Globus pallidus (tissue), 1 donor: ENCODE data around the gene NOS2.
"Not testable (repeated sequence)": the region's sequence is repeated elsewhere in the genome, so short reads cannot be mapped to it uniquely, and the experiment has no call there.

Experiments
- DNase-seq: peaks from one replicate; pipeline ENCODE4 v3.0.0-alpha.2; 2015; ENCODE audit warnings: low spot score

NOS2 gene

DNA sequence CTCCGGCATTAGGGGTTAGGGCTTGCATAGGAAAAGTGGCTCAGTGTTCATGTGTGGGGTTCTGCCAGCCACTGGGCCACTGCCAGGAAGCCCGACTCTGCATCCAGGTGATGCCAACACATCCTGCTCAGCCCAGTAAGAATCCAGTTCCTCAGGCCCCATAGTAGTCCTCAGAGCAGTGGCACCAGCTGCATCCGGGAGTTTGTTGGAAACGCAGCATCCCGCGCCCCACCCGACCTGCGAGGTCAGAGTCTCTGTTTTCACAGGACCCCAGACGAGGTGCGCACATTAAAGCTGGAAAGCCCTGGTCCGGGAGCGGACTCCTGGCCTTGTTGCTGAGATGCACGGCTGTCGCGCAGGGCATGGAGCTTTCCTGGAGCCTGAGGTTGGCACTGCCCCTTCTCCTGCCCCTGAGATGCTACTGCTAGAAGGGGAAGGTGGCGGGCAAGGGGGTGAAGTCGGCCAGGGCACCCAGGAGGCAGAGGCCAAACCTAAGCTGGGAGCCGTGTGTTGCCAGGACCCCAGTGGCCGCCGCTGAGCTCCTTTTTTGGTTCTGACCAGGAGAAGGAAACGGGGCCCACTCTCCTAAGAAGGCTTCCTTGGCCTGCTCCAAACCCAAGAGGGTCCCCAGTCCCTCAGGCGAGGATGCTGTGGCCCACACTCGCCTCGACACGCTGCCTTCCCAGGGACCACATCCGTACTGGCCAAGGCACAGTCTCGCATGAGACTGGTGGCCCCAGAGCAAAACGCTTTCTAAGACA is 44.4 kb downstream of the NOS2 start:
- no peak for DNase-seq

DNA sequence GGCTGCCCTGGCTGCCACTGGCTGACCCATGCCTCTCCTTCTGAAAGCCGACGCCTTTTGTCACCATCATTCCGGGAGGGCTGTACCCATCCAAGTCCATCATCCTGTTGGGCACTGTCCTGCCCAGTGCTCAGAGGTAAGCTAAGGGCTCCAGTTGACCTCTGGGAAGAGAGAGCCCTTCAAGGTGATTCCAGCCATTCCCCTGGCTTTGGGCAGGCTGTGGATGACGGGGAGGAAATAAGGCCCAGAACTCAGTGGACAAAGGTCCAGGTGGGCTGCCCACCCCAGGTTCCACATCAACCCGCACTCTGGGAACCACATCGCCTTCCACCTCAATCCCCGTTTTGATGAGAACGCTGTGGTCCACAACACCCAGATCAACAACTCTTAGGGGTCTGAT is 45.8 kb downstream of the NOS2 start:
- DNase-seq: no peak

DNA sequence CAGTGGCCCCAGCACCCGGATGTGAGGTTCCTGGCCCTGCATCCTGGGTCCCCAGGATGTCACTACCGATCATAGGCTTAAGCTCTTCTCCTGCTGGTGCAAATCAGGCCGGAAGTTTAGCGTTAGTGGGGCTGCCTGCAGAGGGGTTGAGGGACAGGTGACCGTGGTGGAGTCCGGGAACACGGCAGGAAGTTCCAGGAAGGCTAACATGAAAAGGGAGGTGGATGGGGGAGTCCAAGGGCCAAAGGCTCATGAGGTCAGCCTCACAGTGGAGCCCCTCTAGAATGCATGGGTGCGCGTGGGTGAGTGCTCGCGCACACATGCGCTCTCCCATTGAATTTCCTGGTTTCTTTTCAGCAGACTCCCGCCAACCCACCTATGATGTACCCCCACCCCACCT is 46.6 kb downstream of the NOS2 start:
- DNase-seq: not testable (repeated sequence)

DNA sequence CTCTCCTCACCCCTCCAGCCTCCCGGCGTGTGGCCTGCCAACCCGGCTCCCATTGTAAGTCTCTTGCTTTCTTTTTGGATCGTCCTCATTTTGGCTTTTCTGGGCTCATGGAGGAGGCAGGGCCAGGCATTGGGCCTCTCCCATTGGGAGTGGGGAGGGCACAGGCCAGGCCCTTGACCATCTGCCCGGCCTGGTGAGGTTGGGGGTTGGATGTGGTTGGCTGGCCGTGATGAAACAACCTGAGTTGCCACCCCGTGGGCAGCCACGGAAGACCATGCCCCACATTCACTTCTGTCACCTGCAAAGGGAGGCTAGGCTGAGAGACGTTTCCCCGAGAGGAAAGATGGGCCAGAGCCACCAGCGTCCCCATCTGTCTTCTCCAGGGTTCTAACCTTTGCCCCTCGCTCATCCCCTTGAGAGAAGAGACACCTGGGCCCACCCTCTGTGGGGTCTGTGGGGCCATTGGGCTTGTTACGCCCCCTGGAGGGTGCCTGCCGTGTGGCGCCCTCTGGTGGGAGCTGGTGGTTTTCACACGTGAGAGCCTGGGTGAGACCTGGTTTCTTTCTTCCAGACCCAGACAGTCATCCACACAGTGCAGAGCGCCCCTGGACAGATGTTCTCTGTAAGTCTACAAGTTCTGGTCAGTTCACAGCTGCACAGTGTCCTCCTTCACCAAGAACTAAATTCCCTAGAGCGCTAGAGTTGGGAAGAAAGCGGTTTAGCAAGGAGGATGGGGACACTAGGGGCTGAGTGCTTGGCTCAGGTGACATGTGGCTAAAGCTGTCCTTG is 47.3 kb downstream of the NOS2 start:
- DNase-seq: not testable (repeated sequence)

DNA sequence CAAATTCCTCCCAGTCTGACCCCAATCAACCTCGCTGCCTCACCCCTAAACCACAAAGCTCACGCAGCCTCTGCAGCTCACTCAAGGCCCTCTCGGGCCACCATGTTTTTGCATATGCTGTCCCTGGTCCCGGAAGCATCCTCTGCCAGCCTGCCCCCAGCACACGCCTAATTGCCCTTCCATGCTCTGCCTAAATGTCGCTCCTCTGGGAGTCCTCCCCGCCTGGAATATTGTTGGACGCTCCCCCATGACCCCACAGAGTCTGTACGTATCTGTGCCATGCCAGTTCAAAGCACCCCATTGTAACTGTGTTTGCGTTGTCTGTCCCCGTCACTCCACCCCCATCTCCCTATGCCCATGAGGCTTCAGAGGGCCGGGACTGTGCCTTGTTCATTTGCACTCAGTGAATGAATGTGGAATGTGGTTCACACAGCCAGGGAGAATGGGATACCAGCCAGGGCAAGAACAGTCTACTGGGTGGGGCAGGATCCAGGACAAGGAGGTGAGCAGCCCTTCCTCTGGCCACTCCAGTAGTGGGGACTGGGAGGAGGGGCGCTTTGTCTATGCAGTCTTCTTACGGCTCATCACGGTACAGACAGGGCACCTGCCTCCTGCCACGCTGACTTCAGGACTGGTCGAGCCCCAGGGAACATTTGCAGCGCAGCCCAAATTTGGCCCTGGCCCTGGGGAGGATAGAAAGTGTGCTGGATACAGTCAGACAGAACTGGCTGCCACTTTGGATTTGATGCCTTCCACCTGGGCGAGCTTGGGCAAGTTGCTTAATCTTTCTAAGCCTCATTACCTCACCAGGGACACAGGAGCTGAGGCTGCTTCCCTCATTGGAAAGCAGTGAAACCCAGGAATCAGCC is 48.5 kb downstream of the NOS2 start:
- DNase-seq: no peak

DNA sequence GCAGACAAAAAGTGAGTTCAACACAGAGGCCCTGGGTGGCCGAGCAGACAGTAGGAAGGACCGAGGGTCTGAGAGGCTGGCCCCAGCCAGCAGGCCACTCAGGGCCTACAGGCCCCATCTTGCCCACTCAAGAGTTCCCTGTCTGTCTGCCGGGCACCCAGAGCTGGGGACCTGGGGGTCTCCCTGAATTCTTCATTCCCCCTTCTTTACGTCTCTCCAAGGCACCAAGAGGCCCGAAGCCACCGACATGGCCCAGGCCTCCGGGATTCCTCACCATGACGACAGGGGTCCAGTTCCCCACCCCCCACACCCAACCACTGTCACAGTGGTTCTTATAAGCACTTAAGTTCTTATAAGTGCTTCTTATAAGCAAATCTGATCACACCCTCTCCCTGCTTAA is 49.2 kb downstream of the NOS2 start:
- DNase-seq: no peak

DNA sequence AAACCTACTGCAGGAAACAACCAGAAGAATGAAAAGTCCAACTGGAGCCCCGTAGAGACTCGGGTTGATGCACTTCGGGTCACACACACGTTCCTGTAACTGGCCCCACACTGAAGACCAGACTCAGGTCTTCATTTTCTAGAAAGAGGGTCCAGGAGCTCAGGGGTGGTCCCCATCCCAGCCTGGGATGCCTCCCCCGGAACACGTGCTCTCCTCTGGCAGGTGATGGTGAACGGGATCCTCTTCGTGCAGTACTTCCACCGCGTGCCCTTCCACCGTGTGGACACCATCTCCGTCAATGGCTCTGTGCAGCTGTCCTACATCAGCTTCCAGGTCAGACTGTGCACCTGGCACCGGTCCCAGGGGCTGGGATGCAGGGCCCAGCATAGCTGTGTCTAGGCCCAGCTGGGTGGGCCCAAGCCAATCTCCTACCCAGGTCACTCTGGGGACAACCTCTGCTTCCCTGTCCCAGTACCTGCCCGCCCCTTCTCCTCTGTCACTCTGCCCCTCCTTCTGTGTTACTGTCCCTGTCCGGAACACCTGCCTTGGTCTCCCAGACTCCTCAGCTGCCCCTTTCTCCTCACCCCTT is 50.7 kb downstream of the NOS2 start:
- DNase-seq: not testable (repeated sequence)

DNA sequence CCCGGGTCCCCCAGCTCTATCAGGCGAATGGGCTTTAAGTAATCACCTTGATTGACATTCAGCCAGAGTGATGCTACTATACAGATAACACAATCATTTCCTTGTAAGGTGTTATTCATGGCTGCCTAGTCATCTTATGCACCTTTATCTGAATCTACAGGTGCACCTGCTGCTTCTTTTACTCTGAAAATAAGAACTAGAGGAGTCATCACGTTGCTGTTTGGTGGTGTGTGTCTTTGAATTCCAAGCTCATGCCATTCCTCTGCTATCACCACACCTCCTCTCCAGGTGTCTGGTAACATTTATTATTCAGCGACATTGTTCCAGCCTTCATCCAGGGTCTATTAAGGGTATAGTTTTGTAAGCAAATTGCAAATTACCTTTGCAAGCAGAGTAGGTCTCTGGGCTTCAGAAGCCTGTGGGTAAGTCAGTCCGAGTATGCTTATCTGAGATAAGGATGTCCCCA is 51.9 kb downstream of the NOS2 start:
- DNase-seq: no peak

DNA sequence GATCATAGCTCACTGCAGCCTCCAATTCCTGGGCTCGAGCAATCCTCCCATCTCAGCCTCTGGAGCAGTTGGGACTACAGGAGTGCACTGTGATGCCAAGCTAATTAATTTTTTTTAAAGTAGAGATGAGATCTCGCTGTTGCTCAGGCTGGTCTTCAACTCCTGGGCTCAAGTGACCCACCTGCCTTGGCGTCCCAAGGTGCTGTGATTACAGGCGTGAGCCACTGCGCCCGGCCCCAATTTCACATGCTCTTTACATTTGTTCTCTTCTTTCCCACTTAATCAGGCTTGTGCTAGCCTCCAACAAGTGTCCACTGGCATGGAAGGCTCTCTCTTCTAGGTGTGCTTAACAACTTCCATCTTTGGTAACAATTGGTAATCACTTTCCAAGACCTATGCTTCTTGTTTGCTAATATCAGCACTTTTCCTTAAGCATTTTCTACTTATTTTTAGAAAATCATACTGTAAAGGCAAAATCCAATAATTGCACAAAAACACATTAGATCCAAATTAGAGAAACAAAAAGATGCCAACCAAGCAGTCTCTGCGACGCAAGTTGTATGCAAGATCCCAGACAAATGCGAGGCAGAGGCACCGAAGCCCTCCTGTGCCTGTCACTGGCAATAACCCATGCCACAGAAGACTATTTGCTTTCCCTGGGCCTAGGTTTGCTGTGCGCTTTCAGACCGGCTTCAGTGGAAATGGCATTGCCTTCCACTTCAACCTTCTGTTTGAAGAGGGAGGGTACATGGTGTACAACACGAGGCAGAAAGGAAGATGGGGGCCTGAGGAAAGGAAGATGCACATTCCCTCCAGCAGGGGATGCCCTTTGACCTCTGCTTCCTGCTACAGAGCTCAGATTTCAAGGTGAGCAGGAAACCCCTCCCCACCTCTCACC is 52.6 kb downstream of the NOS2 start:
- DNase-seq: no peak

DNA sequence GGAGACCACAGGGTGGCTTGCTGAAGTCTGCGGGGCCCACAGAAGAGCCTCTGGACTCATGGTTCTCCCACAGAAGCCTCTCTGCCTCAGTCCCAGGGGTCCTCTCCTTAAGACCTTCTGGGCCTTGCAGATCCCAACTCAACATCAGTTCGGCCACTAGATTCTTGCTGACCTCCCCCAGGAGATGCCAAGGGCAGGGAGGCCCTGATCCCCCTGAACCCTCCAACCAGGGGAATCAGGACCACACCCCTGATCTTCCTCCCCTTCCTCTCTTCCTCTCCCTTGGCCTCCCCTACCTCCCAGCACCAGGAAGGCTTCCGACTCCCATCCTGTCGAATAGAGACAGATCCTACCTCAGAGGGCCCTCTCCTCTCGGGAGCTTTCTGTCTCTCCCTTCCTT is 53.4 kb downstream of the NOS2 start:
- no peak for DNase-seq

DNA sequence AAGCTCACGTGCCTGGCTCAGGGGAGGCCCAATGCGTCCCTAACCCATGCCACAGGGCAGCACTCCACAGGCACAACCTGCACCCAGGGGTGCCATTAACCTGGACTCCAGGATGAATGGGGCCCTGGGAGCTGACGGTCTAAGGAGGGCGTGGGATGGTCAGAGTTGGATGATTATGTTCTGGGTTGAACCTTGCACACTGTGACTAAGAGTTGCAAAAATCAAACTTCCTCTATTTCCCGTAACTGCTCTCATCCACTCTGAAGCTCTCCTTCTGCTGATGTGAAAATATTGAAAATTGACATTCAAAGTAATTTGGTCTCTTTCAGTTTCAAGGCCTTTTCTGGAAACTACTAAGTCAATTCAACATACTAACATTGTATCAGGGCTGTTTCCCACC is 54.0 kb downstream of the NOS2 start:
- DNase-seq: not testable (repeated sequence)

DNA sequence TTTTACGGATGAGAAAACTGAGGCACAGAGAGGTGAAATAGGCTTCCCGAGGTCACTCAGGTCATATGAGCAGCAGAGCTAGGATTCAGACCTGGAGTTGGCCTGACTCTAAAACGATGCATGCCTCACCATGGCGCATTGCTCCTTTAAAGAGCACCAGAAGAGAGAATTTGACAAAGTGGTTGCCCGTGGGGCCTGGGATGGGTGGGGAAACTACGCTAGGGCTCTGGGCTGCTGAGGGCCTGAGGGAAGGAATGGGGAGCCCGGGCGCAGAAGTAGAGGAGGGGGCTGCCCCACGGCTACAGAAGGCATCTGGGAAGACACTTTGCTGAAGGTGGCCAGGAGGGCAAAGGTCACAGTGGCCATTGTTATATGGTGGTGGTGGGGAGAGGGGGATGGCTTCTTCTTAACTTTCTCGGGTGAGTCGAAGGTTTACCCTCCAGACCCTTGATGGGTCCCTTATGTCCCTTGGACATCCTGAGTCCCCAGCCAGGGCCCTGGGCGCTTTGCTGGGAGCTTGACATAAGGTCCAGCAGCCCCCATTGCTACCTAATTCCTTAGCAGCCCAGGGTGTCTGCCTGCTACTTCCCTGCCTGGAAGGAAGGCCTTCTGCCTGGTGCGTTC is 55.0 kb downstream of the NOS2 start:
- DNase-seq: not testable (repeated sequence)

DNA sequence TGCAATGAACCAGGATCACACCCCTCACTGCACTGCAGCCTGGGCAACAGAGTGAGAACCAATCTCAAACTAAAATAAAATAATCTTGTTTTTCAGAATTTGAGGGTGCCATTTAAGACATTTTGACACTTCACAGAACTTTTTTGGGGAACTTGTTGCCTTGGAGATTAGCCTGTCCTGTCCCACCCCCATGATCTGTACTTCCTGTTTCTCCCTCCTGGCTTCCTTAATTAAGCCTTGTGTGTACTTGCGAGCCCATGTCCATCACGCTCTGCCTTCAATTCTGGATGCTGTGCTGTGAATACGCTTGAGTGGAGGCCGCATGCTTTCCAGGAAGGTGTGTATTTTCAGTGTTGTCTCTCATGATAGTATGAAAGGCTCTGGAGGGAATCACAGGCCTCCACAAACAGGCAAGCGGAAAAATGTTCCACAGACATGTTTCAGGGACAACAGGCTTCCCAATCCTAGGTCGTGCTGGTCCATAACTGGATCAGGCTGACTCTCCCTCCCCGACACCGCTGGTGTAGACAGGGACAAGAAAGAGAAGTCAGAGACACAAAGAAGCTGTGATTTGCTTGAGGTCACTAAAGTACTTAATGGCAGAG is 56.9 kb downstream of the NOS2 start:
- DNase-seq: peak; percentile 21

DNA sequence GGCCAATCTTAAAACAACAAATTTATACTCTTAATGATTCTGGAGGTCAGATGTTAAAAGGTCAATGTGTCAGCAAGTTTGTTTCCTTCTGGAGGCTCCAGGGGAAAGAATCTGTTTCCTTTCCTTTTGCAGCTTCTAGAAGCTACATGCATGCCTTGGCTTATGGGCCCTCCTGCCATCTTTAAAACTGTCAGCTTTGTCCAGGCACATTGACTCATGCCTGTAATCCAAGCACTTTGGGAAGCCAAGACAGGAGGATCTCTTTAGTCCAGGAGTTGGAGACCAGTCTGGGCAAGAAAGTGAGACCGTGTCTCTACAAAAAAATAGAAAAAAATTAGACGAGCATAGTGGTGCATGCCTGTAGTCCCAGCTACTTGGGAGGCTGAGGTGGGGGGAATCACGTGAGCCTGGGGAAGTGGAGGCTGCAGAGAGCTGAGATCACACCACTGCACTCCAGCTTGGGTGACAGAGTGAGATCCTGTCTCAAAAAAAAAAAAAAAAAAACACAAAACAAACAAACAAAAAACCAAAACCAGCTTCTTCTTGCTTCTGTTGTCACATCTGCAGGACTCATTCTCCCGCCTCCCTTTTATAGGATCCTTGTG is 58.3 kb downstream of the NOS2 start:
- no peak for DNase-seq

DNA sequence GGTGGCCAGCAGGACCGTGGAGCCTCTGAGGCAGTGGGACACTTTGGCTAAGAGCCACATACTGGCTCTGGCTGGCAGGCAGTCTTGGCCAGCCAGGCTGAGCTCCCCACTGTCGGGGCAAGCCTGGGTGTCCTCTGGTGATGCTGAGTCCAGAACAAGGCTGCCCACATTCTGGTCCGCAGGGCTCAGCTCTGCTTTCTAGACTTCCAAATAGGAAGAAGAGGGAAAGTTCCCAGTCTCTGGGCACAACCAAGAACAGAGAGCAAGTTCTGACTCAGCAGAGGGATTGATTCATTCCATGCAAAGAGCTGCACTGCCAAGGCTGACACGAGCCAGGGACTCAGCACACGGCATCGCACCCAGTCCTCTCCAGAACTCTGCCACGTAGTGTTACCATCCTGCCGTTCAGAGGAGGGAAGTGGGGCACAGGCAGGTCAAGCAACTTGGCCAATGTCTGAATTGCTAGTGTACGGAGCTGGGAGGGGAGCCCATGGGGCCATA is 58.9 kb downstream of the NOS2 start:
- DNase-seq: no peak

DNA sequence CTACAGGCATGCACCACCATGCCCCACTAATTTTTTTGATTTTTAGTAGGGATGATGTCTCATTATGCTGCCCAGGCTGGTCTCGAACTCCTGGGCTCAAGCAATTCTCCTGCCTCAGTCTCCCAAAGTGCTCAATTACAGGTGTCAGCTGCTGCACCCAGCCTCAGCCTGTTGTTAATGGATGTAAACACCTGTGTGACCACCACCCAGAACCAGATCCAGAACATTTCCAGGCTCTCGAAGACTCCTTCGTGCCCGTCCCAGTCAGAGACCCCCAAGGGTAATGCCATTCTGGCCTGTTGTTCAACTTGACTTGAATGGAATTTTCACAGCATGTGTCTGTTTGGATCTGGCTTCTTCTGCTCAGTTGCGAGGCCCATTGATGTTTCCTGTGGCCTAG is 59.8 kb downstream of the NOS2 start:
- DNase-seq: not testable (repeated sequence)

DNA sequence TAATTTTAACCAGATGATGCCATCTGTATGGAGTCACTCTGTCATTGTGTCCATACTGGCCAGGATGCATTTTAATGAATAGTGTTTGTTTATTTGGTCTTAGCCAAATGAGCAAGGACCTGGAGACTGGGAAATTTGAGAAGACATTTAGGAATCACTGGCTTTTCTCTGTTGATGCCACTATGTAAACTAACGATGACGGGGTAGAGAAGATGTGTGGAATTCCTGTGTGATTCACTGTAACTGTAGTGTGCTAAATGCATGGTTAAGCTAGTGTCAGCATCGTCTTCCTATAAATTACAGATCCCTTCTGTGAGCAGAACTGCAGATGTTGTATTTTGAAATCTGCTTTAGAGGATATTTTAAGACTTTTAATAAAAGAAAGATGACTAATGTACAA is 66.6 kb downstream of the NOS2 start:
- no peak for DNase-seq

DNA sequence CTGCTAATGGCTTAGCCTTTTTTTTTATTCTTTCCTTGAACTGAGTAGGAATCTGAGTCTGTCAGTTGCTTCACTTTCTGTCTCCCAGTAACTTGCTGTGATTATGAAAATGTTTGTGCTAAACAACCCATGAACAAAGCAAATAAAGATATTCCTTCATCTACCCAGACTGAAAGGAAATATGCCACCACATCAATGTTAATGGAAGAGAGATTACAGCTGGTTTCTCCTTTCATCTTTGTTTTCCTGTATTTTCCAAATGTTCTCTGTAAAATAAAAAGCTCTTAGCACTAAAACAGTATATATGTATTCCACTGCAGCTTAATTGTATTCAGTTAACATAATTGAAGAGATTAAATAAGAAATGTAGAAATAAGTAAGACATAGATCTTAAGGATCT is 67.6 kb downstream of the NOS2 start:
- DNase-seq: not testable (repeated sequence)

DNA sequence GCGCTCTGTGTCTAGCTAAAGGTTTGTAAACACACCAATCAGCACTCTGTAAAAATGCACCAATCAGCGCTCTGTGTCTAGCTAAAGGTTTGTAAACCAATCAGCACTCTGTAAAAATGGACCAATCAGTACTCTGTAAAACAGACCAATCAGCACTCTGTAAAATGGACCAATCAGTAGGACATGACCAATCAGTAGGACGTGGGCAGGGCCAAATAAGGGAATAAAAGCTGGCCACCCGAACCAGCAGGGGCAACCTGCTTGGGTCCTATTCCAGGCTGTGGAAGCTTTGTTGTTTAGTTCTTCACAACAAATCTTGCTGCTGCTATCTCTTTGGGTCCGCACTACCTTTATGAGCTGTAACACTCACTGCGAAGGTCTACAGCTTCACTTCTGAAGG is 74.3 kb downstream of the NOS2 start:
- DNase-seq: not testable (repeated sequence)
